Activated gamma-delta T cell treated with Interleukin-2 at 50 U/mL for 16 hours (primary cell): ENCODE results near the gene SPRED2.

Experiments used
- DNase-seq: peaks from one replicate; pipeline ENCODE4 v3.0.0-alpha.2; 2020

The SPRED2 gene

DNA sequence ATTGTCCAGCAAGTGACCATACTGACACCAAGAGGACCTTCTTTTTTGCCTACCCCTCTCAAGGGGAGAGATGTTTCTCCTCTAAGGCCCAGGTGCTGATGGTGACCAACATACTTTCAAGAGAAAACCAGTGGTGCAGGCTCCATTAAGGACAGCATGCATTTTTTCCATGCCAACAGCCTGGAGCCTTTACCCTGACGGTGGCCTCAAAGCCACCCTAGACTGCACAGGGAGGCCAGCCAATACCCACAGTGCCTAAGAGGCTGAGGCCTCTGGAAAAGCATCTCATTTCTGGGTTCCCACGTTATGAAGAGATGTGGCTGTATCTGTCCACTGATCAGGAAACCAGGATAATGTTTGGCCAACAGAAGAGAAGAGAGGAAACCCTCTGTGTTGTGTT, 19.3 kb downstream of the SPRED2 start:
- DNase-seq, result no peak

DNA sequence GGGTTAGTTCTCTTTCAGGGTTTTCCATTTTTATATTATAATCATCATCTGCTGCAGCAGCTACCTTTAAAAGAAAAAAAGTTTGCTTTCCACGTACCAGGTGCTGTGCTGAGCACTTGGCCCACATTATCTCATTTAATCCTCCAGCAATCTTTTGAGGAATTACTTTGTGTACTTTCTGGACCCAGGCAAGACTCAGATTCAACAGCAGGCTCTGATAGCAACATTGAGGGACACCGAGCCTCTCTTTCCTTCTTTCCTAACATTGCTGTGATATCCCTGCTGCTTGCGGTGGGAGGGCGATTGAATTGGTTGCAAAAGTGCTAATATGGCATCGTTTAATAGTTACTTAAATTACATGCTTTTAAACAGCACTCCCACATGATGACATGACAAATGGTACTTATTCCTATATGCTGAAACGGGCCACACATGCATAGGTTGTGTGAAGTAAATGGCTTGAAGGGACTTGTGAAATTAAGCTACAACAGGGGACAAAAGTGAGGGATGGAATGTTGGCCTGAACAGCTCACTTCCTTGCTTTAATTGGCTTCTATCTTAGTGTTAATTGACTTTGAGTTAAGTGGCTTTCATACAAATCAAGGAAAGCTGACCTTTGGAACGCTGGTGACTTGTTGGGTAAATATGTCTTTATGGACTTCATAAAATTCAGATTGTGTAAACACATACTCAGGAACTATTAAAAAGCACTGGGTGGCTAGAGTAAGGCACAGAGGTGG, 21.2 kb downstream of the SPRED2 start:
- DNase-seq, result no peak

GRCh38 chr2:65409045-65409444, 23.4 kb downstream of the SPRED2 start:
- no peak for DNase-seq

DNA sequence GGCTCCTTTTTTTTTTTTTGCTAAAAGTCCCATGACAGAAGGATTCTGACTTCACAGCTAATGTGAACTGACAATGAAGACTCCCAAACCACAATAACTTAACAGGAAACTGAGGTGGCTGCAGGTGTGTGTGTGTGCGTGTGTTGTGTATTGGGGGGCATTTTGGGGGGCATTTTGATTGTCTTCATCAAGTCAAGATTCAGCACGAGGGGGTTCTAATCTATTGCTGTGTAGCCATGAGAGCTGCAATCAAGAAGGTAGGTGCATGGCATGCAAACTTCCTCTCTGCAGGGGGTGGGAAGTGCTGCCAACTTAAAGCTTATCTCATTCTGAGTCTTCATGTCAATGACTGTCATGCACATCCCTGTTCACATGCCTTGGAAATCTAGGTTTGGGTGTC, 25.2 kb downstream of the SPRED2 start:
- no peak for DNase-seq

DNA sequence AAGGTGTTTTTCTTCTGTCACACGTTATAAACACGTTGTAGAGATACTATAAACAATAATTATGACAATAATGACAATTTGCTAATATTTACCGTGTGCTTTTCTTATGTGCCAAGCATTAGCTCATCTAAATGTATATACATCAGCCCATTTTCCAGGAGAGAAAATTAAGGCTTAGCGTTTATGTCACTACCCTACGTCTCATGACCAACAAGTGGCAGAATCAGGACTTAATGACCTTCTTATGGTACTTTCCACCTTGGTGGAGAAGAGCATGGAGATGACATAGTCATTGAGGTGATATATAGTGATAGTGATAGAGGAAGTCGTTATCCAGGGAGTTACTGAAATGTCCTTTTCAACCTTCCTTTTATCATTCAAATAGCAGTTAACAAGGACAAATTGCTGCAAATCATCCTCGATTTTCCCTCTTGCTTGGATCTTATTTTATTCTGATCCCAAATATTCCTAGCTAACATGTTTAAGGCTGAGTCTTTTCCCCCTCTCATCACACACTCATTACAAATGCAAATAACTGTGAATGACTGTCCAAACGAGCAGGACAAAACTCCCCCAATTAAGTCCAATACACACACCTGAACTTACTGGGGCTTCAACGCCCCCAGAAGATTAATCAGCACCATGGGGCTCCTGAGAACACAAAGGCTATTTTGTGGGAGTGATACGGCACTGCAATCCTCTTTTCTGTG, 27.3 kb downstream of the SPRED2 start:
- no peak for DNase-seq

DNA sequence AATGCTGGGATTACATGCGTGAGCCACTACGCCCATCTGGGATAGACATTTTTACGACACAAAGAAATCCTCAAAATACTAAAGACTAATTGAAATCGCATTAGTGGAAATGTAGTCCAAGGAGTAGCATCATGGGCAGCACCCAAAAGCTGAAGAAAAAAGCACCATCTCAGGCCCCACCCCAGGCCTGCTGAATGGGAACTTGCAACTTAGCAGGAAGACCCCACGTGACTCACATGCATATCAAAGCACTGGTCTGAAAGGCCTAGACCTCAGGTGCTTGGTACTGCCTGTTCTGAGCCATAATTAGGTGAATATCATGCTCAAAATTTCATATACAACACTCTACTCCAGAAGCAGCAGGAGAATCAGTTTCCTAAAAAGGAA, 28.9 kb downstream of the SPRED2 start:
- no peak for DNase-seq

- DNase-seq, result no peak
Measured at GRCh38 chr2:65402780-65403528, 29.4 kb downstream of the SPRED2 start.

- no peak for DNase-seq
Measured at GRCh38 chr2:65402323-65402722, 30.1 kb downstream of the SPRED2 start.

- DNase-seq, result no peak
Measured at GRCh38 chr2:65397122-65397521, 35.3 kb downstream of the SPRED2 start.

GRCh38 chr2:65396348-65397026, 35.9 kb downstream of the SPRED2 start:
- DNase-seq, result no peak

GRCh38 chr2:65395621-65396347, 36.6 kb downstream of the SPRED2 start:
- DNase-seq, result no peak

- DNase-seq, result no peak
Measured at GRCh38 chr2:65393743-65394422, 38.5 kb downstream of the SPRED2 start.

GRCh38 chr2:65393046-65393445, 39.4 kb downstream of the SPRED2 start:
- DNase-seq, result no peak

- no peak for DNase-seq
Measured at GRCh38 chr2:65392609-65393008, 39.8 kb downstream of the SPRED2 start.

DNA sequence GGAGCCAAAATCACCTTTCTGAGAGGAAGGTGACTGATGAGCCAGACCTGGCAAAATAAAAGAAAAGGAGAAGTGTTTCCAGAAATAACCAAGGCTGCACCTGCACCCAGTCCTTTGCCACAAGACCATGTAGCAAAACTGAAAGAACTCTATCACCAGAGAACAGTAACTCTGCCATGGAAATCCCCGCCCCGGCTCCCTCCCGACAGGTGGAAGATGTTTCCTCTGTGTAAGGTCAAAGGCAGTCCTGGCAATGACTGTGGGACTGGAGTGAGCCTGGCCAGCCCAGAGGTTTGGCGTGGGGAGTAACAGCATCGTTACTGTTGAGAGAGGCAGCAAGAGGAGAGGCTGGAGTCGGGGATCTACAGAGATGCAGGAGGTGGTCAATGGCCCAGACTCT, 42.3 kb downstream of the SPRED2 start:
- DNase-seq, result no peak

GRCh38 chr2:65389476-65389875, 42.9 kb downstream of the SPRED2 start:
- no peak for DNase-seq

DNA sequence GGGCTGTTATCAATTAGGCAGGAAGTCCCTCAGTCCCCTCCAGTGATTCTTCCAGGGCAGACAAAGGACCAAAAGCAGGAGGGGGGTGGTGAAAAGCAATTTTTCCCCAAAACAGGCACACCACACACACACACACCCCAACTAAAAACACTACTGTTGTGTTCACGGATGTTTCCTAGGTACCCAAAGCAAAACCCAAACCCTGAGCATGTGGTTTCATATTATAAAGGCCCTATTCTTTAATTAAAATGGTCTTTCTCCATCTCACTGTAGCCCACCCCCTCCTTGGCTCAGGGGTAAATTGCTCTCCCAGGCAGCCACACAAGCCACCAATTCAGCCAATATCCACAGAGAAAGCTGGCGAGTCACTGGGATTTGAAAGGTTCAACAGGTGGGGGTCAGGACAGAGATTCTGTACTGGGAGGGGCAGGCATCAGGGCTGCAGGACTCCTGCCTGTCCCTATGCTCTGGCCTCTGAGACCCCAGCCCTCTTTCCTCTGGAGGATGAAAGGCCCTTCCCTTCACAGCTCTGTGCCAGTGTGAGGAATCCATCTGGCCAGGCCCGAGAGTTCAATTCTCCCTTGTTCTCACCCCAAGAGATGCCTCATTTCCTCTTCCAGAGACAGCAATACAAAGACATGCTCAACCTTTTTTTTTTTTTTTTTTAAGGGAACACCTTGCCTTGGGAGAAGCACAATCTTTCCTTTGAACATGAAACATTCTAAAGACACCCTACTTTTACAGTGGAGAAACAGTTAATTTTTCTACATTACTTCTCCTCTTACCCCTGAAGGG, 43.6 kb downstream of the SPRED2 start:
- DNase-seq, result no peak

DNA sequence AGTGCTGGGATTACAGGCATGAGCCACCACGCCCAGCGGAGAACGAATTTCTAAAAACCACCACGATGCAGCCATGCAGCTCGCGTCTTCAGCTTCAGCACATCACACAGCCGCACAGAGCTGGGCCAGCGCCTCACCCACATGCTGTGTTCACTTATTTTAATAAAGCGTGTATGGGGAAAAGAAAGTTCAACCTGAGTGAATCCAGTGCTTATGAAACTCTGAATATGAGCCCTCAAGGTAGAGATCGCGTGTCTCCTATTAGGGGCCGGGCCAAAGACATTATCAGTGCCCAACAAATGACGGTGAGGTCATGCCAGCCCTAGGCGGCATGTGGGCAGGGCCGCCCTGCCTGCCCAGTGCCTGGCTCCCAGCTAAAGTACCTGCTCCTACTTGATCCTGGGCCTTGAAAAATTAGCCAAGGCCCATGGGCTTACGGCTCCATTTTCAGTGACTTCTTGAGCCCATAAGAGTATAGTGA, 44.3 kb downstream of the SPRED2 start:
- DNase-seq, result no peak

DNA sequence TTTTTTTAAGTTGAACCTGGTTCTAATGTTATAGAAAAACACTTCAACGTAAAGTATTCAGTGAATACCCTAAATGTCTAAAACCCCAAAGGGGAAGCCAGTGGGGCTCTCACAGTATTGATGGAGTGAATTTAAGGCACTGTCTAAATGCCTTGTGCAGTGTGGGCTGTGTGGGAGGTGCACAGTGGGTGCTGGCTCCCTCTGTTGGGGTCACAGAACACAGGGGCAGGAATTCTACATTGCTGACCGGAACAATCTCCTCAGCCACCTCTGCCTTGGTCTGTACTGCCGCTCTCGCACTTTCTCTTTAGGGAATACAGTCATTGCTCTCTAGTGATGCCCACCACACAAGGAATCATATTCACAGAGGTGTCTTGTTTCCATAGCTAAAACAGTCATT, 45.4 kb downstream of the SPRED2 start:
- DNase-seq, result no peak

GRCh38 chr2:65386344-65386743, 46.1 kb downstream of the SPRED2 start:
- DNase-seq, result no peak
